GM03348 (cell line): ENCODE results near the gene INSC.

Experiments
- DNase-seq: peaks from one replicate; pipeline ENCODE4 v3.0.0; 2012; ENCODE audit warnings: low spot score

Gene INSC

GRCh38 chr11:15109602-15110001 lies 5.1 kb upstream of the INSC start:
- DNase-seq, result no peak

- DNase-seq, result no peak
Observed at GRCh38 chr11:15111215-15111614, 3.5 kb upstream of the INSC start.

GRCh38 chr11:15112131-15112541 lies 2.6 kb upstream of the INSC start:
- DNase-seq, result no peak

- DNase-seq, result no peak
Observed at GRCh38 chr11:15113381-15113780, 1.3 kb upstream of the INSC start.

- no peak for DNase-seq
Observed at GRCh38 chr11:15115686-15116085, 963 bp downstream of the INSC start.

- no peak for DNase-seq
Observed at GRCh38 chr11:15117751-15118150, 3.0 kb downstream of the INSC start.

GRCh38 chr11:15118431-15118830 lies 3.7 kb downstream of the INSC start:
- no peak for DNase-seq

GRCh38 chr11:15119352-15119751 lies 4.6 kb downstream of the INSC start:
- DNase-seq, result no peak

GRCh38 chr11:15119826-15120225 lies 5.1 kb downstream of the INSC start:
- no peak for DNase-seq

GRCh38 chr11:15123849-15124248 lies 9.1 kb downstream of the INSC start:
- peak; percentile 87 for DNase-seq

- DNase-seq, result no peak
Observed at GRCh38 chr11:15124528-15124927, 9.8 kb downstream of the INSC start.

- DNase-seq, result peak; percentile 54
Observed at GRCh38 chr11:15127341-15127740, 12.6 kb downstream of the INSC start.

- no peak for DNase-seq
Observed at GRCh38 chr11:15128621-15129020, 13.9 kb downstream of the INSC start.

GRCh38 chr11:15136166-15136565 lies 21.4 kb downstream of the INSC start:
- no peak for DNase-seq

GRCh38 chr11:15139096-15139770 lies 24.5 kb downstream of the INSC start:
- DNase-seq, result no peak

- no peak for DNase-seq
Observed at GRCh38 chr11:15139958-15140659, 25.4 kb downstream of the INSC start.

- DNase-seq, result no peak
Observed at GRCh38 chr11:15141381-15141780, 26.7 kb downstream of the INSC start.

GRCh38 chr11:15142838-15143237 lies 28.1 kb downstream of the INSC start:
- no peak for DNase-seq

- DNase-seq, result no peak
Observed at GRCh38 chr11:15143855-15144254, 29.1 kb downstream of the INSC start.

GRCh38 chr11:15144347-15144746 lies 29.6 kb downstream of the INSC start:
- DNase-seq, result no peak

- no peak for DNase-seq
Observed at GRCh38 chr11:15145151-15145550, 30.4 kb downstream of the INSC start.

GRCh38 chr11:15145615-15146014 lies 30.9 kb downstream of the INSC start:
- no peak for DNase-seq

- DNase-seq, result peak; percentile 21
Observed at GRCh38 chr11:15146271-15147003, 31.7 kb downstream of the INSC start.
